ENCODE measurements around the gene BTBD10.

BTBD10 gene

DNA sequence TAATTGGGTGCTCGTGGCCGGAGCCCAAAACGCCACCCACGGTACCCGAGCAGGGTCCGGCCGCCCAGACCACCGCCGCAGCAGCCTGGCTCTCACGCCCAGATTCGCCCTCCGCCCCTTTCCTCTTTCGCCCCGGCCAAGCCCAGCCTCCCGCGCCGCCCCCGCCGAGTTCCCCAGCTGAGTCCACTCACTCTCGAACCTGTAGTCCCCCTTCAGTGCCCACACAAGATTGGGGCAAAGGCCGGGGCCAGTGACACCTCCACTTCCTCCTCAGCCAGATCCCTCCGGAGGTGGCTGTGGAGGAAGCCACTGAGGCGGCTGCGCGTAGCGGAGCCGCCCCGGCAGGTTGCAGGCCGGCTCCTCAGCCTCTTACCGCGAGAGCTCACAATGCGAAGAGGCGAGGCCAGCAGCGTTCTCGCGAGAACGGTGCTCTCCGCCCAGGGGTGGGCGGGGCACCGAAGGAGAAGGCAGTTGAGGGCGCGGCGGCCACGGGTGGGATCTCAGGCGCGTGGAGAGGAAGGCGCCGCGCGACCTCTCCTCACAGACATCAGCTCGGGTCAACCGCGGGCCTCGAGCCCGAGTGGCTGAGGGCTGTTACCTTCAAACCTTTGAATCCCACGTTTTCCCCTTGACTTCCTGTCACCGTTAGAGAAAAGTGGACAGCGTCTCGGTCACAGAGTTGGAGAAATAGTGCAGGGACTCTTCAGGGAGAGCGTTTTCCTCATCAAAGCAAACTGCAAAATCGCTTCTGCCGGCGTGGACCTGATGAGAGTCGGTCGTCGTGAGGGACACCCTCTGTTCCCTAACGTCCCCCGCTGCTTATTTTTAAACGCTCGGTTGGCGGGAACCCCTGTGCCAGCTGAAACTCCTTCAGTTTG, at the start of gene BTBD10:
Gene BTBD10, minus strand, starts transcription at position 322 of the 878 bp plus-strand sequence. CDS start 18,098 bp downstream, outside the sequence.
- Histone ChIP-seq H3K4me2 (peak within 1 kb of the TSS; percentile 79 to 95 (median 91)), H3K4me3 (peak within 1 kb of the TSS; percentile 78 to 98 (median 92)), H3K36me3 (peaks cover 0 to 19% (median 7%) of the 10 kb centered on the region in 11 experiments; a peak in 12 of 22 replicates), H3K9ac (peak within 1 kb of the TSS; percentile 87 to 92 (median 91)), H3K27me3 (no peaks in the 10 kb centered on the region), H3K27ac (peak within 1 kb of the TSS; percentile 76 to 93 (median 88)), H3K9me3 (replicated peaks in 1 of 11) (peaks cover 0 to 9% (median 6%) of the 10 kb centered on the region in 11 experiments; a peak in 5 of 22 replicates), H3K4me1 (peaks cover 22 to 38% (median 29%) of the 10 kb centered on the region in 10 experiments), H4K20me1 (peaks cover 0 to 27% (median 5%) of the 10 kb centered on the region in 11 experiments; a peak in 6 of 22 replicates)
- no peak for TF ChIP-seq Cebpa-rat (IDR thresholded peaks at IDR 0.05)

DNA sequence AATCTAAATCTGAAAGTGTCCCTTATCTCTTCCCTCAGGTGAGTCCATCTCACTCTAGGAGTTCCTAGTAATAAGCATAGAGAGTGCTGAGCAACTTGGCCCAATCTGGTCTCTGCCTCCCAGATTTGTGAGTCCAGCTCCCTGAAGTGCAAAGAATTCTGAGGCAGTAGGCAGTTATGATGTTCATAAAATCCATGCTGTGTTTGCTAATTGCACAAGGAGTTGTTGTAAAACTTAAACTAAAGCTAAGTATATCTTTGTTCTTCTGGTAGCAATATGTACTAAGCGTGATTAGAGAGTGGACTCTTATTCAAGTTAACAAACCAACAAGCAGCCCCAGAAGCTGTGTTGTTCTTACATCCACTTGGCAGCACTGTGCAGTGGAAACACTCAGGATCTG, 40.4 kb upstream of the BTBD10 start:
- Histone ChIP-seq H3K4me2 (no peak overlapping the region), H3K4me3 (no peak overlapping the region), H3K36me3 (no peaks in the 10 kb centered on the region), H3K27ac (no peak overlapping the region), H3K4me1 (no peaks in the 10 kb centered on the region), H3K9me3 (replicated peaks in 1 of 11) (no peaks in the 10 kb centered on the region), H3K27me3 (no peaks in the 10 kb centered on the region), H3K9ac (no peak overlapping the region), H4K20me1 (no peaks in the 10 kb centered on the region)
- TF ChIP-seq Cebpa-rat (IDR thresholded peaks at IDR 0.05) = no peak

DNA sequence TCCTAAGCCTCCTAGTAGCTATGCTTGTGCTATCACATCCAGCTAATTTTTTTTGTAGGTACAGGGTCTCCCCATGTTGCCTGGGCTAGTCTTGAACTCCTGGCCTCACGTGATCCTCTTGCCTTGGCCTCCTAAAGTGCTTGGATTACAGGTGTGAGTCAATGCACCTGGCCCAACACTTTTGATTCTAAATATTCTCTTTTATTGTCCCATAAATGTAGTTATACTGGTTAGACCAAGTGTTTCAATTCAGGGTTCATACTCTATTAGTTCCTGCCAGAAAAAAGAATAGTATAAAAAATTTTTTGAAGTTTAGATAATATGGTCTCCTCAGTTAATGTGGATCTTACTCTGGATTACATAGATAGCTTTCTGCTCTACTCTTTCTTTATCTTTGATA, 39.5 kb upstream of the BTBD10 start:
- H3K36me3 ChIP-seq = no peaks in the 10 kb centered on the region
- H3K27me3 ChIP-seq = no peaks in the 10 kb centered on the region
- no peak overlapping the region for H3K4me3 ChIP-seq
- no peaks in the 10 kb centered on the region for H3K9me3 ChIP-seq (replicated peaks in 1 of 11)
- H3K4me2 ChIP-seq = no peak overlapping the region
- no peaks in the 10 kb centered on the region for H4K20me1 ChIP-seq
- H3K27ac ChIP-seq = no peak overlapping the region
- no peak overlapping the region for H3K9ac ChIP-seq
- H3K4me1 ChIP-seq = no peaks in the 10 kb centered on the region
- TF ChIP-seq Cebpa-rat (IDR thresholded peaks at IDR 0.05) = no peak

DNA sequence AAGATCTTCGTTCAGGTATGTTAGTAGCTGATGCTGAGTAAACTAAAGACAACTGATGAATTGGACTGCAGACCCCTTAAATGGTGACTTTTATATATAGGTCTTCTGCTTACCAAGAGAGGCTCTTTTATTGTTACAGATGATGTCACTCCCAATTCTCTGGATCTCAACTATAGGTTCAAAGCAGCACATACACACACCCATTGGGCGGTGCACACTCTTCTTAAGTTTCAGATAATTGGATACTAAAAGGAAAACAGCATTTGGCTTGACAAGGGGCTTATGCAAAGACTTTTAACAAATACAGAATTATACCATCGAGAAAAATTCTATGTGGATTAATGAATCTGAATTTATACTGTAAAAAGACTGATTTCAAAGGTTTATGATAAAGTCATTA, 32.9 kb upstream of the BTBD10 start, which contains the start of gene PTH:
Gene PTH, minus strand, starts transcription at position 69 of the 400 bp plus-strand sequence. CDS start 3,142 bp downstream, outside the sequence.
- Histone ChIP-seq H3K4me1 (no peaks in the 10 kb centered on the region), H4K20me1 (no peaks in the 10 kb centered on the region), H3K9me3 (replicated peaks in 1 of 11) (no peaks in the 10 kb centered on the region), H3K27me3 (no peaks in the 10 kb centered on the region), H3K9ac (no peak within 1 kb of the TSS), H3K27ac (no peak within 1 kb of the TSS), H3K36me3 (no peaks in the 10 kb centered on the region), H3K4me3 (no peak within 1 kb of the TSS), H3K4me2 (no peak within 1 kb of the TSS)
- no peak for TF ChIP-seq Cebpa-rat (IDR thresholded peaks at IDR 0.05)

DNA sequence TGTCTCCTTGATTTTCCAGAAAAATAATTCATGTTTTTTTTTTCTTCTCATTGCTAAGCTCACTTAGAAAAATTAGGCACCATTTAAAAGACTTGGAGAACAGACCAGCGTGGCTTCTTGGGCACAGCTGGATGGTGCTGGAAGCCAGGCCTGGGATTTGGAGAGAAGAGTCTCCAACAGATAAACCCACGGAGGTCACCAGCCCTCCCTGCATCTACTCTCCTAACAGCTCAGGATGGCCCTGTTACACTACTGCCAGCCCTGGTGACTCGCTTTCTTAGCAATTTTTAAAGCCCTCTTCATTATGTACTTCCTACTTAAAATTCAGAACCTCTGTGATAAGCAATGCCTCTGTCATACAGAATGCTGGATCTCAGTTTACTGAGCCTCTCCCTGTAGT, 31.0 kb upstream of the BTBD10 start:
- no peaks in the 10 kb centered on the region for H3K36me3 ChIP-seq
- H3K4me2 ChIP-seq = no peak overlapping the region
- no peak overlapping the region for H3K27ac ChIP-seq
- H3K27me3 ChIP-seq = no peaks in the 10 kb centered on the region
- no peaks in the 10 kb centered on the region for H3K9me3 ChIP-seq (replicated peaks in 1 of 11)
- H3K9ac ChIP-seq = no peak overlapping the region
- H3K4me3 ChIP-seq = no peak overlapping the region
- H4K20me1 ChIP-seq = no peaks in the 10 kb centered on the region
- TF ChIP-seq Cebpa-rat (IDR thresholded peaks at IDR 0.05) = no peak
- no peaks in the 10 kb centered on the region for H3K4me1 ChIP-seq

DNA sequence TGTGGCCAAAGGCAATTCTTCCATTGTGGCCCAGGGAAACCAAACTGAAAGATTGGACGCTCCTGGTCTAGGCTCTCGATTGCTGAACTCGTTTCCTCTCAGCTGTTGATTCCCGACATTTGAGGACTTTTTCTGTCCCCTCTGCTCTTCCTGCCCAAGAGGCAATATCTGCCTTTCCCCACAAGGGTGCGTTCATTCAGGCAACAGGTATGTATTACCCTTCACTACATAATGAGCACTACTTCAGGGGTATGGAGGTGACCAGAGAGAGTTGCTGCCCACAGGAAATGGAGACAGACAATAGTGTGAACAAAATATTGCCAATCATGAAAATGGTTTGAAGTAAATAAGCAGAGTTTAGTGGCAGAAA, 24.6 kb upstream of the BTBD10 start:
- Histone ChIP-seq H3K9ac (no peak overlapping the region), H3K27ac (no peak overlapping the region), H3K9me3 (replicated peaks in 1 of 11) (peaks cover 11 to 34% (median 23%) of the 10 kb centered on the region in 11 experiments; a peak in 21 of 22 replicates), H4K20me1 (no peaks in the 10 kb centered on the region), H3K36me3 (no peaks in the 10 kb centered on the region), H3K4me3 (peak overlapping the region in 3 of 10 experiments; percentile 28 to 38 (median 34); a peak in 4 of 20 replicates), H3K4me2 (peak overlapping the region in 4 of 11 experiments; percentile 8 to 56 (median 48); a peak in 5 of 22 replicates), H3K27me3 (peaks cover 0 to 6% (median 0%) of the 10 kb centered on the region in 11 experiments; a peak in 2 of 22 replicates), H3K4me1 (no peaks in the 10 kb centered on the region)
- TF ChIP-seq Cebpa-rat (IDR thresholded peaks at IDR 0.05) = no peak

DNA sequence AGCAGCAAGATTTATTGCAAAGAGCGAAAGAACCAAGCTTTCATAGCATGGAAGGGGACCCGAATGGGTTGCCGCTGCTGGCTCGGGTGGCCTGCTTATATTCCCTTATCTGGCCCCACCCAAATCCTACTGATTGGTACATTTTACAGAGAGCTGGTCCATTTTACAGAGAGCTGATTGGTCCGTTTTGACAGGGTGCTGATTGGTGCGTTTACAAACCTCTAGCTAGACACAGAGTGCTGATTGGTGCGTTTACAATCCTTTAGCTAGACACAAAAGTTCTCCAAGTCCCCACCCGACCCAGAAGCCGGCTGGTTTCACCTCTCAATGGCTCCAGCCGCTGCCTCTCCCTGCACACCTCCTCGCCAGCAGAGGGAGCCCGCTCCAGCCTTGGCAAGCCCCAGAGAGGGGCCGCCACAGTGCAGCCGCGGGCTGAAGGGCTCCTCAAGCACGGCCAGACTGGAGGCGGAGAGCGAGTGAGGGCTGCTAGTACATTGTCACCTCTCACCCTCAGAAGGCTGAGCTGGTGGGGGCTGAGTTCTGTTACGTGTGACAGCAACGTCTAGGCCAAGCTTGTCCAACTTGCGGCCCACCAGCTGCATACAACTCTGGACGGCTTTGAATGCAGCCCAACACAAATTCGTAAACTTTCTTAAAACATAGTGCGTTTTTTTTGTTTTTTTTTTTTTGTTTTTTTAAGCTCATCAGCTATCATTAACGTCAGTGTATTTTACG, 24.1 kb upstream of the BTBD10 start:
- Histone ChIP-seq H3K36me3 (no peaks in the 10 kb centered on the region), H4K20me1 (no peaks in the 10 kb centered on the region), H3K27ac (no peak overlapping the region), H3K4me1 (no peaks in the 10 kb centered on the region), H3K9me3 (replicated peaks in 1 of 11) (peaks cover 11 to 34% (median 23%) of the 10 kb centered on the region in 11 experiments; a peak in 21 of 22 replicates), H3K27me3 (peaks cover 0 to 6% (median 0%) of the 10 kb centered on the region in 11 experiments; a peak in 2 of 22 replicates), H3K9ac (no peak overlapping the region), H3K4me2 (peak overlapping the region in 5 of 11 experiments; percentile 8 to 56 (median 41); a peak in 7 of 22 replicates), H3K4me3 (peak overlapping the region in 3 of 10 experiments; percentile 28 to 38 (median 34); a peak in 5 of 20 replicates)
- no peak for TF ChIP-seq Cebpa-rat (IDR thresholded peaks at IDR 0.05)

DNA sequence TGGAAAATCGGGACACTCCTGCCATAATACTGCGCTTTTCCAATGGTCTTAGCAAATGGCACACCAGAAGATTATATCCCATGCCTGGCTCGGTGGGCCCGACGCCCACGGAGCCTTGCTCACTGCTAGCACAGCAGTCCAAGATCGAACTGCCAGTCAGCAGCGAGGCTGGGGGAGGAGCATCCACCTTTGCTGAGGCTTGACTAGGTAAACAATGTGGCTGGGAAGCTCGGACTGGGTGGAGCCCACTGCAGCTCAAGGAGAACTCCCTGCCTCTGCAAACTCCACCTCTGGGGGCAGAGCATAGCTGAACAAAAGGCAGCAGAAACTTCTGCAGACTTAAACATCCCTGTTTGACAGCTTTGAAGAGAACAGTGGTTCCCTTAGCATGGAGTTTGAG, 17.2 kb upstream of the BTBD10 start:
- Histone ChIP-seq H3K27ac (no peak overlapping the region), H3K4me2 (no peak overlapping the region)
- TF ChIP-seq Cebpa-rat (IDR thresholded peaks at IDR 0.05) = no peak

DNA sequence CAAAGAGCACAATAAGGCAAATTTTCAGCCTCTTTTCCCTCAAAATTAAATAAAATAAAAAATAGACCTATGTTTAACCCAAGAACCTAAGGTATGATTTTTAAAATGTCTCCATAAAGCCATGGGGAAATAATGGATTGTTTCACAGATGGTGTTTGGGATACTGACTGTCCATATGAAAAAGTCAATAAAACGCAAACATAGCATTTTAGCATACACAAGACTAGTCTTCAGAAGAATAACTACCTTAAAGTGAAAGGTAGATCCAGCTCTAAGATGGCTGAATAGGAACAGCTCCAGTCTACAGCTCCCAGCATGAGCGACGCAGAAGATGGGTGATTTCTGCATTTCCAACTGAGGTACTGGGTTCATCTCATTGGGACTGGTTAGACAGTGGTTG, 16.7 kb upstream of the BTBD10 start:
- Histone ChIP-seq H3K9ac (no peak overlapping the region), H3K27me3 (no peaks in the 10 kb centered on the region), H3K36me3 (no peaks in the 10 kb centered on the region), H3K4me2 (no peak overlapping the region), H3K27ac (no peak overlapping the region), H4K20me1 (no peaks in the 10 kb centered on the region), H3K4me3 (no peak overlapping the region), H3K9me3 (replicated peaks in 1 of 11) (peaks cover 0 to 12% (median 5%) of the 10 kb centered on the region in 11 experiments; a peak in 14 of 22 replicates), H3K4me1 (no peaks in the 10 kb centered on the region)
- TF ChIP-seq Cebpa-rat (IDR thresholded peaks at IDR 0.05) = no peak

More for the DNA sequence above, 17.2 kb upstream of the BTBD10 start:
- H3K9me3 ChIP-seq (replicated peaks in 1 of 11) = peaks cover 0 to 16% (median 10%) of the 10 kb centered on the region in 11 experiments; a peak in 18 of 22 replicates
- no peaks in the 10 kb centered on the region for H4K20me1 ChIP-seq
- H3K9ac ChIP-seq = no peak overlapping the region
- H3K4me1 ChIP-seq = no peaks in the 10 kb centered on the region
- no peaks in the 10 kb centered on the region for H3K27me3 ChIP-seq
- H3K4me3 ChIP-seq = no peak overlapping the region
- no peaks in the 10 kb centered on the region for H3K36me3 ChIP-seq
